GM12892 (cell line): ENCODE data around the gene C11orf16.

Source experiments
- POLR2A ChIP-seq: IDR thresholded peaks from 2 replicates; pipeline ENCODE4 v1.6.1; 2011; ENCODE audit warnings: low read depth, low read length, control low read depth
- POLR2AphosphoS5 ChIP-seq: IDR thresholded peaks from 2 replicates; pipeline ENCODE4 v1.6.1; 2011; ENCODE audit warnings: low read depth, low read length, control low read depth
- TAF1 ChIP-seq: IDR thresholded peaks from 2 replicates; pipeline ENCODE4 v1.6.1; 2011; ENCODE audit warnings: low read depth, mild to moderate bottlenecking, control low read depth, low read length, borderline replicate concordance

DNA sequence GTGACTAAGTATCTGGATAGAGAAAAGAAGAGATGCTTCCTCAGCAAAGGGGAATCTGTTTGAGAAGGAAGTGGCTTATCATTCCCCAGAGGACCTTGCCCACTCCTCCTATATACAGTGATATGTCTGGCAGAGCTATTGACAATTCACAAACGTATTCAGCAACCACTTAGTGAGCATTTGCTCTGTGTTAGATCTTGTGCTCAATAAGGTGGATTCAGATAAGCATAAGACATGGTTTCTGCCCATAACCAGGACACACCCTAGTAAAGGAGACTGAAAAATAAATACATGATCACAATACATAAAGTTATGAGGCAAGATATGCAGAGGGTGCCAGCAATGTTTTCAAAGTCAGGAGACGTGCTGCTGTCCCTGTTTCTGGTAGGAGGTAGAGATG is 30.1 kb upstream of the C11orf16 start:
- TF ChIP-seq POLR2A (no peak), POLR2AphosphoS5 (no peak), TAF1 (no peak)
